ENCODE measurements around the gene EBLN2.
"Not testable (repeated sequence)": the region's sequence is repeated elsewhere in the genome, so short reads cannot be mapped to it uniquely, and the experiment has no call there.

EBLN2 gene

GRCh38 chr3:73066243-73066642 lies 4.8 kb downstream of the EBLN2 start:
- DNase-seq: not testable (repeated sequence)

- no peak for DNase-seq
Measured at GRCh38 chr3:73068419-73068818, 7.0 kb downstream of the EBLN2 start.

GRCh38 chr3:73069187-73069586 lies 7.7 kb downstream of the EBLN2 start:
- no peak for DNase-seq

- no peak for DNase-seq
Measured at GRCh38 chr3:73069775-73070444, 8.5 kb downstream of the EBLN2 start.

GRCh38 chr3:73070675-73071575 lies 9.5 kb downstream of the EBLN2 start:
- DNase-seq: no peak

- DNase-seq: no peak
Measured at GRCh38 chr3:73071952-73072351, 10.5 kb downstream of the EBLN2 start.

GRCh38 chr3:73072634-73073033 lies 11.2 kb downstream of the EBLN2 start:
- DNase-seq: no peak

GRCh38 chr3:73073091-73073707 lies 11.7 kb downstream of the EBLN2 start:
- DNase-seq: no peak

GRCh38 chr3:73074781-73075180 lies 13.3 kb downstream of the EBLN2 start:
- no peak for DNase-seq

- DNase-seq: peak; percentile 43
Measured at GRCh38 chr3:73080216-73080966, 18.9 kb downstream of the EBLN2 start.

GRCh38 chr3:73081140-73081539 lies 19.7 kb downstream of the EBLN2 start:
- no peak for DNase-seq

- DNase-seq: no peak
Measured at GRCh38 chr3:73084170-73084569, 22.7 kb downstream of the EBLN2 start.

GRCh38 chr3:73086071-73086494 lies 24.6 kb downstream of the EBLN2 start:
- DNase-seq: peak; percentile 69

GRCh38 chr3:73094129-73094528 lies 32.7 kb downstream of the EBLN2 start:
- DNase-seq: no peak

- DNase-seq: no peak
Measured at GRCh38 chr3:73094951-73095350, 33.5 kb downstream of the EBLN2 start.

- no peak for DNase-seq
Measured at GRCh38 chr3:73096169-73096568, 34.7 kb downstream of the EBLN2 start.

GRCh38 chr3:73098026-73098425 lies 36.6 kb downstream of the EBLN2 start:
- no peak for DNase-seq

GRCh38 chr3:73098873-73099272 lies 37.4 kb downstream of the EBLN2 start:
- DNase-seq: no peak

GRCh38 chr3:73100741-73101559 lies 39.5 kb downstream of the EBLN2 start:
- peak; percentile 93 for DNase-seq

- no peak for DNase-seq
Measured at GRCh38 chr3:73101881-73102280, 40.4 kb downstream of the EBLN2 start.

GRCh38 chr3:73107215-73107614 lies 45.8 kb downstream of the EBLN2 start:
- DNase-seq: no peak

GRCh38 chr3:73107676-73108187 lies 46.3 kb downstream of the EBLN2 start:
- DNase-seq: no peak
